Peyer's patch (tissue), 4 donors: ENCODE results near the gene ADAT1. TPM values are rescaled to one million over a fixed set of nuclear protein-coding genes. Genes with fewer than 3 reads are reported as not detected.
A peak's percentile ranks its signal among the peaks of the same experiment; 100 is the strongest.
"Not testable (repeated sequence)": the region's sequence is repeated elsewhere in the genome, so short reads cannot be mapped to it uniquely, and the experiment has no call there.

Source experiments
- DNase-seq, 3 donors: peaks; one replicate each; pipeline ENCODE4 v3.0.0-alpha.2; 2017 to 2019
- H3K27ac ChIP-seq, 4 donors: fragments of 200-600 bp; sonication (generic); one replicate each; pipeline ENCODE4 v1.5.1; 2016 to 2019
- H3K27me3 ChIP-seq, 2 donors: fragments of 200-600 bp; sonication (generic); one replicate each; pipeline ENCODE4 v1.5.1; 2019
- H3K36me3 ChIP-seq, 3 donors: fragments of 200-600 bp; sonication (generic); one replicate each; pipeline ENCODE4 v1.5.1; 2016 to 2019
- H3K4me1 ChIP-seq, 4 donors: fragments of 200-600 bp; sonication (generic); one replicate each; pipeline ENCODE4 v1.5.1; 2016 to 2019
- H3K4me3 ChIP-seq, 4 donors: fragments of 200-600 bp; sonication (generic); 1 replicate in 3 of 4; 2 replicates in 1 of 4; pipeline ENCODE4 v1.5.1; 2016 to 2019; ENCODE audit warnings: mild to moderate bottlenecking in 1 of 4
- H3K9me3 ChIP-seq, 4 donors: fragments of 200-600 bp; sonication (generic); one replicate each; pipeline ENCODE4 v1.5.1; 2016 to 2019; ENCODE audit warnings: mild to moderate bottlenecking in 1 of 4
- POLR2A ChIP-seq, 2 donors: fragments of 450-650 bp; IDR thresholded peaks; one replicate each; pipeline ENCODE4 v1.5.1; 2017; ENCODE audit warnings: antibody characterized with exemption in 2 of 2, mild to moderate bottlenecking in 2 of 2, moderate library complexity in 2 of 2
- total RNA-seq, 4 donors: library from RNA; depleted of rRNA; stranded (reverse); fragments of >200 nt; gene quantifications; one replicate each; pipeline ENCODE4 v1.1.0, GENCODE V29; 2016
- TF ChIP-seq, protein P1 (sequence below), 6 experiments: fragments of 450-650 bp in 4 of 6; fragments of 200-600 bp in 2 of 6; sonication (generic) in 1 of 6; IDR thresholded peaks; one replicate each; pipeline ENCODE4 v1.5.1; 2017 to 2019; ENCODE audit warnings: antibody characterized with exemption in 6 of 6, mild to moderate bottlenecking in 3 of 6, moderate library complexity in 1 of 6

The ADAT1 gene
- total RNA-seq, 4 donors from 2014 or later, result 39.2 to 74.1 (median 66.6) TPM

- H3K27me3 ChIP-seq, result no peaks in the 10 kb centered on the region
- H3K4me1 ChIP-seq, result no peaks in the 10 kb centered on the region
- no peak overlapping the region for H3K4me3 ChIP-seq
- DNase-seq, result no peak
- H3K9me3 ChIP-seq, result no peaks in the 10 kb centered on the region
- H3K36me3 ChIP-seq, result peaks cover 0 to 84% (median 0%) of the 10 kb centered on the region in 3 donors
- no peak for TF ChIP-seq POLR2A (IDR thresholded peaks at IDR 0.05)
- TF ChIP-seq, protein P1, sequence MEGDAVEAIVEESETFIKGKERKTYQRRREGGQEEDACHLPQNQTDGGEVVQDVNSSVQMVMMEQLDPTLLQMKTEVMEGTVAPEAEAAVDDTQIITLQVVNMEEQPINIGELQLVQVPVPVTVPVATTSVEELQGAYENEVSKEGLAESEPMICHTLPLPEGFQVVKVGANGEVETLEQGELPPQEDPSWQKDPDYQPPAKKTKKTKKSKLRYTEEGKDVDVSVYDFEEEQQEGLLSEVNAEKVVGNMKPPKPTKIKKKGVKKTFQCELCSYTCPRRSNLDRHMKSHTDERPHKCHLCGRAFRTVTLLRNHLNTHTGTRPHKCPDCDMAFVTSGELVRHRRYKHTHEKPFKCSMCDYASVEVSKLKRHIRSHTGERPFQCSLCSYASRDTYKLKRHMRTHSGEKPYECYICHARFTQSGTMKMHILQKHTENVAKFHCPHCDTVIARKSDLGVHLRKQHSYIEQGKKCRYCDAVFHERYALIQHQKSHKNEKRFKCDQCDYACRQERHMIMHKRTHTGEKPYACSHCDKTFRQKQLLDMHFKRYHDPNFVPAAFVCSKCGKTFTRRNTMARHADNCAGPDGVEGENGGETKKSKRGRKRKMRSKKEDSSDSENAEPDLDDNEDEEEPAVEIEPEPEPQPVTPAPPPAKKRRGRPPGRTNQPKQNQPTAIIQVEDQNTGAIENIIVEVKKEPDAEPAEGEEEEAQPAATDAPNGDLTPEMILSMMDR (IDR thresholded peaks at IDR 0.05), result no peak
- H3K27ac ChIP-seq, result no peak overlapping the region
Observed at GRCh38 chr16:75606507-75606906, 16.6 kb downstream of the ADAT1 start.

DNA sequence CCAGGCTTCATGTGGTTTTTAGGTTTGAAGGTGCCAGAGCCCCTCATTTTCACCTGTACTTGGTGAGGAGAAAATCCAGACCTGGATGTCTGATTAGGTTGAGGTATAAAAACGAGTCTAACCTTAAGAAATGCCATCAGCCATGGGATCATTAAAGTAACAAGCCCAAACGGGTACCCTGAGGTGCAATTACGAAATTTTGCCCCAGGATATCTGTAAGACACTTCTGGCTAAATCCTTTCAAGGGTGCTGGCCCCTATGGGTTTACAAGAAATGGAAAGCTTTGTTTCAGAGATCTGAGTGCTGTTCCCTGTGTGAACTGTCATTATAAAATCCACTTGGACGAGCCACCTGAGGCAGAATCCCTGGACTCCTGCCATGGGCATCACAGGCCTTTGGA lies 19.8 kb downstream of the ADAT1 start:
- DNase-seq, result no peak
- H3K27me3 ChIP-seq, result no peaks in the 10 kb centered on the region
- H3K9me3 ChIP-seq, result no peaks in the 10 kb centered on the region
- H3K27ac ChIP-seq, result no peak overlapping the region
- TF ChIP-seq, protein P1 (IDR thresholded peaks at IDR 0.05), result no peak
- no peak for TF ChIP-seq POLR2A (IDR thresholded peaks at IDR 0.05)
- H3K4me3 ChIP-seq, result no peak overlapping the region
- no peaks in the 10 kb centered on the region for H3K4me1 ChIP-seq
- peaks cover 0 to 77% (median 0%) of the 10 kb centered on the region in 3 donors for H3K36me3 ChIP-seq

- no peak for TF ChIP-seq POLR2A (IDR thresholded peaks at IDR 0.05)
- no peaks in the 10 kb centered on the region for H3K9me3 ChIP-seq
- no peak for DNase-seq
- H3K27ac ChIP-seq, result no peak overlapping the region
- no peaks in the 10 kb centered on the region for H3K27me3 ChIP-seq
- H3K36me3 ChIP-seq, result peaks cover 0 to 60% (median 0%) of the 10 kb centered on the region in 3 donors
- no peaks in the 10 kb centered on the region for H3K4me1 ChIP-seq
- no peak overlapping the region for H3K4me3 ChIP-seq
Observed at GRCh38 chr16:75599452-75600277, 23.4 kb downstream of the ADAT1 start.

DNA sequence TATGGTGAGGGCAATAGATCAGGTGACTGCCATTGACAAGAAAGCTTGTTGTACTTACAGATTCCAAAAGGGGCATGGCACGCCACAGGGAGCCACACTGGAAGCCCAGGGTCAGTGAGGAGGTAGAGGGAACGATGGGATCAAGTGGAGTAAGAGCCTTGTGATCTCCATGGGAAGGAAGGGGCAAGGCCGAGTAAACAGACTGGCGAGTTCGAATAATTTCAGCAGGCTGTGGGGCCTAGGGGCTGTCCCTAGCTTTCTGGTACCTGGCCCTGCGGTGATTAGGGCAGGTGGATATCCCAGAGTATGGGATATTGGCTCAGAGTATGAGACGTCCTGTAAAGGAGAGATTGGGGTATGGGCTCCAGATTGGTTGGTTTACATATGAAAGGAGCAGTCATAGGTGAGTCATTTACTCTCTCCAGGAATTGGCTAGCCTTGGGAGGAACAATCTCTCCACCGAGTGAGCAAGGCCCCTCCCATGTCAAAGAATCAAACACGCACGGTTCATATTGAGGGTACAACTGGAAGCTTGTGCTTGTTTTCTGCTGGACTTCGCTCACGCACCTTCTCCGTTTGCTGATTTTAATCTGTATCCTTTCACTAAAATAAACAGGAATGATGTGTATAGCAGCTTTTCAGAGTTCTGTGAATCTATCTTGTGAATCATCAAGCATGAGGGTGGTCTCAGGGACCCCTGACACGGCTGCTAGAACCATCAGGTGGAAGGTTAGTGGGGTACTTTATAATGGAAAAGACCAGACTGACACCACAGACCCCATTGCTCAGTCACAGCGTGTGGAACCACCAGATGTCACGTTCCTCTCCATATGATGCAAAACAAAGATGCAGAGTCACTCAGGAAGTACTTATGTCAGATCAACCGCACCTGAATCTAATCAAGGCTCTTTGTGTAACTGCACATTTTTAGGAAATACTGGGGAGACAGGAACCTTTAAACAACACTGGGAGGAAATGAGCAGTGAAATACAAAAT lies 29.0 kb downstream of the ADAT1 start:
- H3K4me3 ChIP-seq, result no peak overlapping the region
- H3K4me1 ChIP-seq, result no peaks in the 10 kb centered on the region
- H3K9me3 ChIP-seq, result no peaks in the 10 kb centered on the region
- H3K27ac ChIP-seq, result peak overlapping the region in 1 of 4 donors; percentile 3
- TF ChIP-seq POLR2A (IDR thresholded peaks at IDR 0.05), result no peak
- TF ChIP-seq, protein P1 (IDR thresholded peaks at IDR 0.05), result no peak
- no peaks in the 10 kb centered on the region for H3K27me3 ChIP-seq
- peaks cover 0 to 12% (median 0%) of the 10 kb centered on the region in 3 donors for H3K36me3 ChIP-seq
- DNase-seq, result no peak

DNA sequence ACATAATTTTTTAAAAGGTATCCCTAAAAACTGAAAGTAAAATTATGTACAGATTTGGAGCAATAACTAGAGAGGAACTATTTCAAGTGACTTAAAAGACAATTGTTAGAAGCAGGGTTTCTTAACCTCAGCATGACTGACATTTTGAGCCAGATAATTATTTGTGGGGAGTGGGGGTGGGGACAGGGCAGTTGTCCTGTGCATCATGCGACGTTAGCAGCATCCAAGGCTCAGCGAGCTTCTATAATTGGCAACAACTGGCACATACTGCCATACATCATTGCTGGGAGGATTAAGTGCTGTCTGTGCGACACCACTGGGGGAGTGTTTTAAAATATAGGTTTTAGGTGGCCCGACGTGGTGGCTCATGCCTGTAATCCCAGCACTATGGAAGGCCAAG lies 29.8 kb downstream of the ADAT1 start:
- TF ChIP-seq, protein P1 (IDR thresholded peaks at IDR 0.05), result no peak
- no peak for TF ChIP-seq POLR2A (IDR thresholded peaks at IDR 0.05)
- Histone ChIP-seq H3K9me3 (no peaks in the 10 kb centered on the region), H3K27ac (no peak overlapping the region), H3K4me1 (no peaks in the 10 kb centered on the region), H3K4me3 (no peak overlapping the region), H3K27me3 (no peaks in the 10 kb centered on the region), H3K36me3 (peaks cover 0 to 11% (median 0%) of the 10 kb centered on the region in 3 donors)
- no peak for DNase-seq

- not testable (repeated sequence) for H3K4me1 ChIP-seq, H3K9me3 ChIP-seq, H3K36me3 ChIP-seq, DNase-seq, H3K27ac ChIP-seq, H3K27me3 ChIP-seq, H3K4me3 ChIP-seq
Observed at GRCh38 chr16:75591927-75592326, 31.2 kb downstream of the ADAT1 start.
